ENCODE data around the gene PP2D1.
A peak's percentile ranks its signal among the peaks of the same experiment; 100 is the strongest.
"Not testable (repeated sequence)": the region's sequence is repeated elsewhere in the genome, so short reads cannot be mapped to it uniquely, and the experiment has no call there.

The PP2D1 gene

GRCh38 chr3:20012164-20012563 lies at the start of gene PP2D1:
Gene PP2D1 (minus strand): TSS chr3:20012264. CDS start chr3:20012072, 192 bp downstream.
- DNase-seq (ENCODE audit: low read depth, low spot score), result no peak

GRCh38 chr3:20060974-20061685 lies 49.1 kb upstream of the PP2D1 start:
- DNase-seq (ENCODE audit: low read depth, low spot score), result no peak

- no peak for DNase-seq (ENCODE audit: low read depth, low spot score)
These were observed 47.9 kb upstream of the PP2D1 start for GRCh38 chr3:20059929-20060328.

- DNase-seq (ENCODE audit: low read depth, low spot score), result no peak
These were observed 45.6 kb upstream of the PP2D1 start for GRCh38 chr3:20057612-20058180.

- no peak for DNase-seq (ENCODE audit: low read depth, low spot score)
These were observed 44.9 kb upstream of the PP2D1 start for GRCh38 chr3:20056725-20057611.

GRCh38 chr3:20055842-20056241 lies 43.8 kb upstream of the PP2D1 start:
- no peak for DNase-seq (ENCODE audit: low read depth, low spot score)

GRCh38 chr3:20055020-20055775 lies 43.1 kb upstream of the PP2D1 start:
- DNase-seq (ENCODE audit: low read depth, low spot score), result peak; percentile 16

GRCh38 chr3:20054549-20054987 lies 42.5 kb upstream of the PP2D1 start:
- DNase-seq (ENCODE audit: low read depth, low spot score), result peak; percentile 46

GRCh38 chr3:20052851-20053250 lies 40.8 kb upstream of the PP2D1 start:
- DNase-seq (ENCODE audit: low read depth, low spot score), result no peak

GRCh38 chr3:20051123-20051806 lies 39.2 kb upstream of the PP2D1 start:
- DNase-seq (ENCODE audit: low read depth, low spot score), result no peak

- no peak for DNase-seq (ENCODE audit: low read depth, low spot score)
These were observed 36.2 kb upstream of the PP2D1 start for GRCh38 chr3:20047976-20048883.

- DNase-seq (ENCODE audit: low read depth, low spot score), result no peak
These were observed 35.3 kb upstream of the PP2D1 start for GRCh38 chr3:20047341-20047779.

GRCh38 chr3:20046556-20046955 lies 34.5 kb upstream of the PP2D1 start:
- DNase-seq (ENCODE audit: low read depth, low spot score), result no peak

GRCh38 chr3:20045141-20045540 lies 33.1 kb upstream of the PP2D1 start:
- not testable (repeated sequence) for DNase-seq (ENCODE audit: low read depth, low spot score)

- DNase-seq (ENCODE audit: low read depth, low spot score), result no peak
These were observed 31.8 kb upstream of the PP2D1 start for GRCh38 chr3:20043825-20044224.

GRCh38 chr3:20043396-20043795 lies 31.3 kb upstream of the PP2D1 start:
- no peak for DNase-seq (ENCODE audit: low read depth, low spot score)

- no peak for DNase-seq (ENCODE audit: low read depth, low spot score)
These were observed 30.3 kb upstream of the PP2D1 start for GRCh38 chr3:20042331-20042730.

GRCh38 chr3:20041197-20041780 lies 29.2 kb upstream of the PP2D1 start:
- DNase-seq (ENCODE audit: low read depth, low spot score), result peak; percentile 53

- DNase-seq (ENCODE audit: low read depth, low spot score), result peak; percentile 36
These were observed 28.6 kb upstream of the PP2D1 start for GRCh38 chr3:20040548-20041196.
